ENCODE data around the gene ADAM30. TPM values are rescaled to one million over a fixed set of nuclear protein-coding genes. Genes with fewer than 3 reads are reported as not detected.

The ADAM30 gene
- total RNA-seq, 2 donors from 2014 or later = not detected

DNA sequence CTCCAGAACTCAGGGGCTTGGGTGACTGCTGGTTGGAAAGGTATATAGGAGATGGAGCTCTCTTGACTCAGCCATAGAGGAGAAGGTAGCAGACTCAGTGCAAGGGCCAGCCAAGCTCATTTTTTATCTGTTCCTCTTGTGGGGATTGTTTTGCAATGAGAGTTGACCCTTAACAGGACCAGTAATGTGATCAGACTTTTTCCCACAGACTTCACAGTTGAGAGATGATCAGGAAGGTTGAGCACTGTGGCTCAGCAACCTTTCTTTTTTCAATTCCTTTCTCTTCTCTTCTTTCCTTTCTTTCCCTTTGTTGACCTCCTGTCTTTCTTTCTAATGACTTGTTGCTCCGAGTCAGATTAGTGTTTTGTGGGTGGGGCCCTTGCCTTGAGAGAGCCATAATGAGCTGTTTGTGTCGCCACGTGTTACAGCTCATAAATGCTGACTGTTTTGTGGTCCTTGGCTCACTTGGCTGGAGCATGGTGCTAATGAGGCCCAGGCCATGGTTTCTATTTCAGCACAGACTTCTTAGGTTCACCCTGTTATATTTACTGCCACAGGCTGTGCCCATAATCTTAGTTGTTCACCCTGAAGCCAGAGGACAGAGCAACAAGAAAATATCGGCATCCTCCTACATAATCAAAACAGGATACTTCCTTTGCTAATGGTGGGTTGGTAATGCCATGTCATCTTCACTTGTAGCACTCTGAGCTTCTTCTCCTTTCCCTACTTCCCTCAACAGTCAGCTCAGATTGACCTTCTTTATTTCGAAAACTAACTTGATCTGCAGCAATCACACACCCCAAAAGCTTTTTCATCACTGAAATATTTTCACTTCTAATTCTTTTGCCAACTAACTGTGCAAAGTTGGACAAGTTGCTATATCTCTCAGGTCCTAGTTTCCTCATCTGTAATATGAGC is 13.9 kb downstream of the ADAM30 start:
- Histone ChIP-seq H3K4me1 (no peaks in the 10 kb centered on the region), H3K27me3 (no peaks in the 10 kb centered on the region), H3K9me3 (no peaks in the 10 kb centered on the region), H3K36me3 (replicated peaks in 1 of 2; ENCODE audit: insufficient read depth in 1 of 2, low read depth in 2 of 2) (no peaks in the 10 kb centered on the region), H3K4me3 (no peak overlapping the region), H3K27ac (no peak overlapping the region)
- DNase-seq = no peak
- intact Hi-C loops (cut with DNase I) = no loop called here
- ATAC-seq = no peak
- 67 to 72% methylated on average over 5 of the region's 5 CpGs for WGBS, 2 donors
- TF ChIP-seq, protein P1, sequence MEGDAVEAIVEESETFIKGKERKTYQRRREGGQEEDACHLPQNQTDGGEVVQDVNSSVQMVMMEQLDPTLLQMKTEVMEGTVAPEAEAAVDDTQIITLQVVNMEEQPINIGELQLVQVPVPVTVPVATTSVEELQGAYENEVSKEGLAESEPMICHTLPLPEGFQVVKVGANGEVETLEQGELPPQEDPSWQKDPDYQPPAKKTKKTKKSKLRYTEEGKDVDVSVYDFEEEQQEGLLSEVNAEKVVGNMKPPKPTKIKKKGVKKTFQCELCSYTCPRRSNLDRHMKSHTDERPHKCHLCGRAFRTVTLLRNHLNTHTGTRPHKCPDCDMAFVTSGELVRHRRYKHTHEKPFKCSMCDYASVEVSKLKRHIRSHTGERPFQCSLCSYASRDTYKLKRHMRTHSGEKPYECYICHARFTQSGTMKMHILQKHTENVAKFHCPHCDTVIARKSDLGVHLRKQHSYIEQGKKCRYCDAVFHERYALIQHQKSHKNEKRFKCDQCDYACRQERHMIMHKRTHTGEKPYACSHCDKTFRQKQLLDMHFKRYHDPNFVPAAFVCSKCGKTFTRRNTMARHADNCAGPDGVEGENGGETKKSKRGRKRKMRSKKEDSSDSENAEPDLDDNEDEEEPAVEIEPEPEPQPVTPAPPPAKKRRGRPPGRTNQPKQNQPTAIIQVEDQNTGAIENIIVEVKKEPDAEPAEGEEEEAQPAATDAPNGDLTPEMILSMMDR (IDR thresholded peaks at IDR 0.05) = no peak
- TF ChIP-seq POLR2A (IDR thresholded peaks at IDR 0.05) = no peak

DNA sequence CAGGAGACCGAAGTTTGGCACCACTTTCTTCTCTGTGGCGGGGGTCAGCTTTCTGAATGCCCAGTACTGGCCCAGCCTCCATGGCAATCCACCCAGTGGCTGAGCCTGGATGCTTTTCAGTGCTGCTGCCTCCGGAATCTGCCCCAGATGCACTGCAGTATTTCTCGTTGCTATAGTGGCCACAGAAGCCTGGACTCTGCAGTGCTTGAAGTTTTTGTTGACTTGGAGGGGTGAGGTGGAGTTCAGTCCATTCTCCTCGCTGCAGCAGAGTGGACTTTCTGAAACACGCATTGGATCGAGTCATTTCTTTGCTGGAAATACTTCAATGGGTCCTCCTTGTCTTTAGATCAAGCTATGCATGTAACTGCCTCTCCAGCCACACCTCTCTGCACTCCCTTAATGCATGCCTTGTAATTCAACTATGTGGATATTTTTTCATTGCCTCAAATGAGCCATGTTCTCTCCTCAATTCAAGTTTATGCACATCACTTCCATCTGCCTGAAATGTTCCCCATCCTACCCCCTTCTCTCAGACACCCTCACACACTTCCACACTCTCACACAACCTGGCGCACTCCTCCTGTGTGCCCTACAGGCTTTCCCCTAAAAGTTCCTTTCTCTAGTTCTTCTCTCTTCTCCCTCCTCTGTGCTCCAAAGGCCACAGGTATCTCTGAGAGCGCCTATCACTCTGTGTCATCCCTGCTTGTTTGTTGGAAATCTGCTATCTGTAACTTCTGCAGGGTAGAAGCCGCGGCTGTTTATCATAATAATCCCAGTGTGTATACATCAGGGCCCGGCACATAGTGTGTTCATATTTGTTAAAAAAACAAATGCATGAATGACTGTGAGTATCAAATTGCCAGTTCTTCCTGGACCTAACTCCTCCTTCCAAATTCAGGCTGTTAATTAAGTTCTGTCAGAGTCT is 16.5 kb downstream of the ADAM30 start:
- ATAC-seq (no peak), DNase-seq (no peak)
- Histone ChIP-seq H3K9me3 (no peaks in the 10 kb centered on the region), H3K4me1 (no peaks in the 10 kb centered on the region), H3K27ac (no peak overlapping the region), H3K36me3 (replicated peaks in 1 of 2; ENCODE audit: insufficient read depth in 1 of 2, low read depth in 2 of 2) (no peaks in the 10 kb centered on the region), H3K27me3 (no peaks in the 10 kb centered on the region), H3K4me3 (no peak overlapping the region)
- TF ChIP-seq, protein P1 (IDR thresholded peaks at IDR 0.05) = no peak
- TF ChIP-seq POLR2A (IDR thresholded peaks at IDR 0.05) = no peak
- intact Hi-C loops (cut with DNase I) = no loop called here
- 75 to 78% methylated on average over 10 to 12 of the region's 12 CpGs for WGBS, 2 donors

DNA sequence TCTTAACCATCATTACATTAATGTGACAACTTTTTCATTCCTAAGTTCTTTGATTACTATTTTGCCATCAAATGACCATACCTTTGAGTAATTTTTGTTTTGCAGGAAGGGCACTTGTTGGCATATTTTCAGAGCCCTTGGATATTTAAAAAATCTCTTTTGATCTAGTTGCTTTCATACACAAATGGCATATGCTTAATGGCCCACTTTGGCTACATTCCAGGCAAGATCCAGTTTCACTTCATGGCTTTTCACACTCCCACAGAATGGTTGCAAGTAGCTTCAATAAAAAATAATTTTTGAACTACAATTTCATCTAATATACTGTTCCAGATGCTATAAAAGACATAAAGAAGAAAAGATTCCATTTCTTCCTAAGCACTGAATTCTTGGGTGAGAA is 18.1 kb downstream of the ADAM30 start:
- intact Hi-C loops (cut with DNase I) = no loop called here
- H3K4me1 ChIP-seq = no peaks in the 10 kb centered on the region
- ATAC-seq = no peak

DNA sequence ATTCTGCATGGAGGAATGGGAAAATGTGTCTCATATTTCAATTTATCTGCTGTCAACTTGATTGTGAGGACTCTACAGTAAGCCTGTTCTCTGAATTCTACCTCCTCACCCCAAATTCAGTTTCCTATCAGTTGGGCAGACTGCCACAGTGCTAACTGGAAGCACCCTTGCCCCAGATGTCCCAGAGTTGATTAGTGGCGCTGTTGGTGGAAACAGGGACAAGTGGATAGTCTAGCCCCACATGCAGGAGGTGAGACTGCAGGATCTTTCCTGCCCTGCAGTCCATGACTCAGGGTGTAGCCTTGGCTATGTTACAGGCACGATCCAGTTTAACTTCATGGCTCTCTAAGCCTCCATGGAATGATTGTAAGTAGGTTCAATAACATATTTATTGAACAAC is 22.1 kb downstream of the ADAM30 start:
- DNase-seq (no peak), ATAC-seq (no peak)
- H3K4me3 ChIP-seq = no peak overlapping the region
- TF ChIP-seq, protein P1 (IDR thresholded peaks at IDR 0.05) = no peak
- no peak for TF ChIP-seq POLR2A (IDR thresholded peaks at IDR 0.05)
- no peaks in the 10 kb centered on the region for H3K27me3 ChIP-seq
- H3K27ac ChIP-seq = no peak overlapping the region
- intact Hi-C loops (cut with DNase I) = no loop called here
- H3K9me3 ChIP-seq = no peaks in the 10 kb centered on the region
- peaks cover 6% of the 10 kb centered on the region for H3K4me1 ChIP-seq
- WGBS, 2 donors = 72 to 78% methylated on average over 2 of the region's 2 CpGs
- no peaks in the 10 kb centered on the region for H3K36me3 ChIP-seq (replicated peaks in 1 of 2; ENCODE audit: insufficient read depth in 1 of 2, low read depth in 2 of 2)

More for the DNA sequence above, 18.1 kb downstream of the ADAM30 start:
- no peak for TF ChIP-seq POLR2A (IDR thresholded peaks at IDR 0.05)
- TF ChIP-seq, protein P1 (IDR thresholded peaks at IDR 0.05) = no peak
- Histone ChIP-seq H3K9me3 (no peaks in the 10 kb centered on the region), H3K27ac (no peak overlapping the region), H3K4me3 (no peak overlapping the region), H3K36me3 (replicated peaks in 1 of 2; ENCODE audit: insufficient read depth in 1 of 2, low read depth in 2 of 2) (no peaks in the 10 kb centered on the region), H3K27me3 (no peaks in the 10 kb centered on the region)
- no peak for DNase-seq

All from body of pancreas (tissue), 4 donors.